ENCODE measurements around the gene PIAS4.

PIAS4 gene

DNA sequence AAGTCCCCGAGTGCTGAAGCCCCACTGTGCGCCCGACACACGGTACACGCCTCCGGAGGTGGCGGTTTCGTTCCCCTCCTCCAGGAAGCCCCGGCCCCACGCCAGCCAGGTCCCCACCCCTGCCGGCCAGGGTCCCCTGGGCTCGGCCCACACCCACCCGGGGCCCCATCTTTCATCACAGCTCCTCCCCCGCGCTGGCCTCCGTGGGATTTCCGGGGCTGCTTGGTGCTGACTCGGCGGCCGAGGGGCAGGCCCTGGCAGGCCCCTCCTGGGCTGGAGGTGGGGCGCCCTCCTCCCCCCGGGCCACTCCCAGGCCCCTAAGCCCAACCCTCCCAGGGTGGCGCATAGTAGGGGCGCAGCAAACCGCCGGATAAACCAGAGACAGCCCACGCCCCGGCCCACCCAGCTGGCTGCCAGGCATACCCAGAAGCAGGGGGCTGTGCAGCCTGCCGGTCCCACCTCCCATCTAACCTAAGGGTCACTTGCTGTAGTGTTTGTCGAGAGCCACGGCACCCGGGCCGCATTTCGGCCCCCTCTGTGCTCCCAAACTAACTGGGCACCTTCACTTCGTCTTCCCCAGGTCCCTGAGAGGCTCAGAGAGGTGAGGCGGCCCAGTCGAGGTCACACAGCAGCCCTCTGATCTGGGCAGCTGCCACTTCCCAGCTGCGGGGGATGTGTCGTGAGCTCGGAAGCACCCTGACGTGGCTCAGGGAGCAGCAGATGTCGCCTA is 52.5 kb downstream of the PIAS4 start:
- no peak for DNase-seq (ENCODE audit: low read depth)

GRCh38 chr19:4060621-4061177 is 53.2 kb downstream of the PIAS4 start:
- no peak for DNase-seq (ENCODE audit: low read depth)

- DNase-seq (ENCODE audit: low read depth) = no peak
These were observed 53.7 kb downstream of the PIAS4 start for GRCh38 chr19:4061178-4061682.

DNA sequence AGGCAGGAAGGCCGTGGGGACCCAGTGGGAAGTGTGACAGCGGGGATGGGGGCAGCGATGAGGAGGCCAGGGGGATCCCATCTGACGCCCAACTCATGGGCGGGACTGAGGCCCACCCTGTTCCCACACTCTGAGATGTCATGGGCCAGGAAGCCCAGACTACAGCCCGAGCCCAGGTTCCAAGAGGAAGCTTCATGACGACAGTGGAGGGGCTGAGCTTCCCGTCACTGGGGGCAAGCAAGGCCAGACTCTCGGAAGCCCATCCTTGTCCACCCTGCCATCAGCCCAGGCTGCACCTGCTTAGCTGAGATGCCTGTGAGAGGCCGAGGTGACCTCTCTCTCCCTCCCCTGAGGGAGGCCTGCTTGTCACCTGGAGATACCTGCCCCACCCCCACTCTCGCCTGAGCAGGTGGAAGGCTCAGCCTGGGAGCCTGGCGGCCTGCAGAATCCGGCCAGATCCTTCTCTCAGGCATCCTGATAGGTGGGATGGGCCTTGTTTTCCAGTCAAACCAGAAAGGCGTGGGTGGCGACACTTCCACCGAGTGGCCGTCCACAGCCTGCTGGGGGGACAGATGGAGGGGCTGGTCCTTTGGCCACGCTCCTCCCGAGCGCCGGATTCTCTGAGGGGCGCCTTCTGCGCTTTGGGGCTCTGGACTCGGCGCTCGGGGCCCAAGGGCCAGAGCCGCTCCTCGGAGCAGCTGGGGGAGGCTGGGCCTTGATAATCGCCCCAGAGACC is 54.3 kb downstream of the PIAS4 start:
- DNase-seq (ENCODE audit: low read depth) = no peak

GRCh38 chr19:4062419-4063368 is 55.2 kb downstream of the PIAS4 start:
- DNase-seq (ENCODE audit: low read depth) = no peak

GRCh38 chr19:4063369-4064148 is 56.0 kb downstream of the PIAS4 start:
- no peak for DNase-seq (ENCODE audit: low read depth)

DNA sequence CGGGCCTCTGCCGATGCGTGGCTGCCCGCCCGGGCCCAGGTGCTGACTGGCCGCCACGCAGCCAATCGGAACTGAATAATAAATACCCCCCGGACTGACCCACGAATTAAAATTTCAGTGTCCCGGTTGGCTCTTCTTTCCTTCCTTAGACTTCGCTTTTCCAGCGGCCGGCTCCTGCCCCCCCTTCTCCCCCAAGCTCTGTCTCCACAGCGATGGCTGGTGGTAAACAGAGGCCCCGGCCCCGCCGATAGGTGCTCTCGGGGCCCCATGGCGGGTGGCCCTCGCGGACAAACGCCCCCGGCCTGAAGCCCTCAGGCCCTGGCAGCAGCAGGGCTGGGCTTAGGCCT is 56.6 kb downstream of the PIAS4 start:
- no peak for DNase-seq (ENCODE audit: low read depth)

GRCh38 chr19:4064496-4065260 is 57.1 kb downstream of the PIAS4 start:
- no peak for DNase-seq (ENCODE audit: low read depth)

- DNase-seq (ENCODE audit: low read depth) = peak; percentile 92
These were observed 58.1 kb downstream of the PIAS4 start for GRCh38 chr19:4065430-4066175.

DNA sequence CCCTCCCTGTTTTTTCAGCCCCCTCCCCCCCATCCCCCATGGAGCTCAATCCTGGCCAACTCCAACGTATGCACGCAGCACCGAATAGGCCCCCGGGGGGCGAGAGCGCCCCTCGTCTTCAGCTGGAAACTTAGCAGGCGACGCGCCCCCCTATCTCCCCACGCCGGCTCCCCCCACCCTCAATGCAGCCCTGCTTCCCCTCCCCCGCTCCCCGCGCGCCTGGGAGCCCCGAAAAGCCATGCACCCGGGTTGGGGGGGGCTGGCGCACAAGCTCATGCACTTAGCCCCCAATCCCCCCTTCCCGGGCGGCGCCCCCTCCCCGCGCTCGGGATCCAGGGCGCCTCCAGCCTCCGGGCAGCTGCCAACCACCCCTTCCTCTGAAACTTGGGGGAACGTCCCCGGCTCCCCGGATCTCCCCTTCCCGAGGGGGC is 58.7 kb downstream of the PIAS4 start:
- DNase-seq (ENCODE audit: low read depth) = no peak

GRCh38 chr19:4066682-4067395 is 59.3 kb downstream of the PIAS4 start, which contains the start of gene ZBTB7A:
Gene ZBTB7A, minus strand, starts transcription at chr19:4066899. Its CDS starts 11,667 bp downstream, at chr19:4055232.
- DNase-seq (ENCODE audit: low read depth) = peak; percentile 43

DNA sequence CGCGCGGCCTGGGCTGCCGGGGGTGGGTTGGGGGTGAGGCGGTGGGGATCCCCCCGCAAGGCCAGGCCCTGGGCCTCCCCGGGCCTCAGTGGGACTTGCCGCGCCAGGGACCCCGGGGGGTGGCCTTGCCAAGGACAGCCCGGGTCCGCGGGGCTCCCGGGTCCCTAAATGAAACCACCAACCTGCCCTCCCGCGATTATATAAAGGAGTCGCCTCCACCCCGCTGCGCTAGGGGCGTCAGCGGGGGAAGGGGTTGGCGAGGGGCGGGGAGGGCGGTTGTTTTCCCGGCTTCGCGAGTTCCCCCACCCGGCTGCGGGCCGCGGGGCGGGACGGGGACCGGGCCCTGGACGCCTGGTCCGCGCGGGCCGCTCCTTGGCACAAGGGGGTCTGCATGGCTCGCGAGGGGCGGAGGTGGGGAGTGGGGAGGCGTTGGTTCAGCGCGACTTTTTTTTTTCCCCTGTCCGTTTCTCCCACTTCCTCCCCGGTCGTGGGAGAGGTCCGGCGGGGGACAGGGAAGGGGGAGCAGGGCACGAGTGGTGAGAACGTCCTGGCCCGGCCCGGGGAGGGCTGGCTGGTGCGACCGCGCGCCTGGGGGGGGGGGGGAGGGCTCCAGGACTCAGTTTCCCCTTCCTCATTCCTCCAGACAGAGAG is 60.0 kb downstream of the PIAS4 start:
- DNase-seq (ENCODE audit: low read depth) = no peak

- DNase-seq (ENCODE audit: low read depth) = no peak
These were observed 60.8 kb downstream of the PIAS4 start for GRCh38 chr19:4068047-4068966.

- no peak for DNase-seq (ENCODE audit: low read depth)
These were observed 61.9 kb downstream of the PIAS4 start for GRCh38 chr19:4069331-4069959.

DNA sequence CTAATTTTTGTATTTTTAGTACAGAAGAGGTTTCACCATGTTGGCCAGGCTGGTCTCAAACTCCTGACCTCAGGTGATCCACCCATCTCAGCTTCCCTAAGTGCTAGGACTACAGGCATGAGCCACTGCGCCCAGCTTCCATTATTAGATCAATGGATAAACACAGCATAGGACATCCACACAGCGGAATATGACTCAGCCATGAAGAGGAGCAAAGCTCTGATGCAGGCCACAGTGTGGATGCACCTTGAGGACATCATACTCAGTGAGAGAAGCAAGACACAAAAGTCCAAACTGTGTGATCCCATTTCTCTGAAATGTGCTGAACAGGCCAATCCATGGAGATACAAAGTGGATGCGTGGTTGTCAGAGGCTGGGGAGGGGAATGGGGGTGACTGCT is 64.1 kb downstream of the PIAS4 start:
- no peak for DNase-seq (ENCODE audit: low read depth)

- no peak for DNase-seq (ENCODE audit: low read depth)
These were observed 67.8 kb downstream of the PIAS4 start for GRCh38 chr19:4075373-4075772.

DNA sequence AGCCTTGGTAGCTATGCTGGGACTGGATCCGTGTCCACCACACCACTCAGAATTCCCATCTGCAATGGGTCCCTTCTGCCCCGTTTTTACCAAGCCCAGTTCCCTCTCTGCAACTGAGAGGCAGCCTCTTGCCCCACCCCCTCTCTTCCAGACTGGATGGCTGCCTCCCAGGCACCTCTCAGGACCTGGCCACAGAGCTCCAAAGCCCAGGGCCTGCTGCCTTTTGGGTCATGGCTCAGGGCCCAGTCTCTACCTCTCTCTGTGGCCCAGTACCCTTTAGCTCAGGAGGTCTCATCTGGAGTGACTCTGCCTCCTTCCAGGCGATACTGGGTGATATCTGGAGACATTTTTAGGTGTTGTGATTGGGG is 69.5 kb downstream of the PIAS4 start:
- no peak for DNase-seq (ENCODE audit: low read depth)
